PC-3 (cell line): ENCODE results near the gene SLC2A2. TPM values are rescaled to one million over a fixed set of nuclear protein-coding genes. Genes with fewer than 3 reads are reported as not detected.

Experiments
- ATAC-seq: fragments of 200-7000 bp; cut with Tn5 transposase; 2 replicates; pipeline ENCODE4 v1.9.1; 2020; ENCODE audit warnings: mild to moderate bottlenecking, moderate library complexity
- BruUV-seq: library from RNA; stranded (reverse); fragments of 400-500 nt; replicated peaks from 2 replicates; lab custom pipeline; 2021; lab: Mats Ljungman, UMichigan
- CTCF ChIA-PET: fragments of 300-600 bp; sonication (Branson Sonifier 250); formaldehyde crosslinking; loops from one replicate; lab custom pipeline; 2022; ENCODE audit warnings: antibody characterized with exemption; lab: Charles Lee
- POLR2A ChIA-PET: fragments of 300-600 bp; sonication (Branson Sonifier 250); formaldehyde crosslinking; loops from one replicate; lab custom pipeline; 2022; ENCODE audit warnings: antibody characterized with exemption; ENCODE audit not compliant: unreplicated experiment; lab: Charles Lee
- DNase-seq: peaks from one replicate; pipeline ENCODE4 v3.0.0-alpha.2; 2015
- H2AFZ ChIP-seq: fragments of 300-600 bp; sonication (generic); 2 replicates; pipeline ENCODE4 v1.6.0; 2016; ENCODE audit warnings: antibody characterized with exemption, low read length
- H3F3A ChIP-seq: fragments of 300-600 bp; sonication (generic); one replicate; pipeline ENCODE4 v1.6.0; 2017; ENCODE audit warnings: antibody characterized with exemption, low read length, control low read depth, mild to moderate bottlenecking; ENCODE audit not compliant: unreplicated experiment
- H3K27ac ChIP-seq: fragments of 300-600 bp; sonication (generic); 2 replicates; pipeline ENCODE4 v1.5.1; 2016; ENCODE audit warnings: mild to moderate bottlenecking, low read length
- H3K27me3 ChIP-seq: fragments of 300-600 bp; sonication (generic); 2 replicates; pipeline ENCODE4 v1.6.1; 2016; ENCODE audit warnings: low read length, mixed read lengths
- H3K36me3 ChIP-seq: fragments of 300-600 bp; sonication (generic); 2 replicates; pipeline ENCODE4 v1.6.1; 2016; ENCODE audit warnings: low read depth, mixed run types, low read length, mixed read lengths
- H3K4me1 ChIP-seq: fragments of 300-600 bp; sonication (generic); 2 replicates; pipeline ENCODE4 v1.5.1; 2016; ENCODE audit warnings: low read length; ENCODE audit not compliant: insufficient read depth
- H3K4me2 ChIP-seq: fragments of 300-600 bp; sonication (generic); 2 replicates; pipeline ENCODE4 v1.6.0; 2016; ENCODE audit warnings: low read length
- H3K4me3 ChIP-seq: fragments of 300-600 bp; sonication (generic); 2 replicates; pipeline ENCODE4 v1.5.1; 2016; ENCODE audit warnings: mild to moderate bottlenecking, low read length, mixed read lengths
- H3K79me2 ChIP-seq: fragments of 300-600 bp; sonication (generic); 2 replicates; pipeline ENCODE4 v1.6.1; 2017; ENCODE audit warnings: low read length, mixed read lengths
- H3K9ac ChIP-seq: fragments of 300-600 bp; sonication (generic); 2 replicates; pipeline ENCODE4 v1.6.0; 2016; ENCODE audit warnings: mild to moderate bottlenecking, low read length
- H3K9me2 ChIP-seq: fragments of 300-600 bp; sonication (generic); replicated peaks from 2 replicates; pipeline ENCODE4 v1.6.1; 2016; ENCODE audit warnings: mixed run types, low read length, mixed read lengths
- H3K9me3 ChIP-seq: fragments of 300-600 bp; sonication (generic); 2 replicates; pipeline ENCODE4 v1.6.1; 2016; ENCODE audit warnings: low read length, mixed read lengths
- H4K20me1 ChIP-seq: fragments of 300-600 bp; sonication (generic); 2 replicates; pipeline ENCODE4 v1.6.1; 2016; ENCODE audit warnings: low read length, mixed read lengths
- CTCF ChIP-seq: fragments of 300-600 bp; sonication (generic); conservative IDR thresholded peaks from 2 replicates; pipeline ENCODE4 v1.5.1; 2017; ENCODE audit warnings: antibody characterized with exemption, low read depth, mild to moderate bottlenecking, low read length
- EZH2 ChIP-seq: fragments of 300-600 bp; sonication (generic); IDR thresholded peaks from one replicate; pipeline ENCODE4 v1.6.1; 2017; ENCODE audit warnings: antibody characterized with exemption, mild to moderate bottlenecking, low read length; ENCODE audit not compliant: unreplicated experiment
- EZH2phosphoT487 ChIP-seq: fragments of 300-600 bp; sonication (generic); IDR thresholded peaks from 2 replicates; pipeline ENCODE4 v1.6.1; 2018; ENCODE audit warnings: mild to moderate bottlenecking, antibody characterized with exemption, low read length, borderline replicate concordance
- intact Hi-C: fragments of 100-400 bp; cut with micrococcal nuclease; formaldehyde crosslinking; loops from 2 replicates; pipeline ENCODE4 v1.9.0; 2023
- total RNA-seq: library from RNA; depleted of rRNA; stranded (reverse); fragments of >200 nt; gene quantifications from 2 replicates; pipeline ENCODE4 v1.2.3, GENCODE V29; 2014

SLC2A2 gene
- total RNA-seq, 1 experiment from 2014 or later = not detected

- H2AFZ ChIP-seq = no peak overlapping the region
- DNase-seq (no peak), ATAC-seq (no peak)
- no peaks in the 10 kb centered on the region for H3K4me1 ChIP-seq
- no peaks in the 10 kb centered on the region for H3K27me3 ChIP-seq
- H3K4me2 ChIP-seq = no peak overlapping the region
- BruUV-seq = no TSS peak
- no peaks in the 10 kb centered on the region for H3K9me3 ChIP-seq
- TF ChIP-seq EZH2phosphoT487 (no peak), CTCF (no peak), EZH2 (no peak)
- H3K36me3 ChIP-seq = no peaks in the 10 kb centered on the region
- no peaks in the 10 kb centered on the region for H3K79me2 ChIP-seq
- H3K9me2 ChIP-seq = no peaks in the 10 kb centered on the region
- intact Hi-C loops = no loop called here
- ChIA-PET CTCF (interaction anchor here (0.6 kb wide), 1 partner anchor 15 kb away, joined by 3 read pairs; no protein-coding TSS in a partner anchor), POLR2A (no interaction called here)
- no peak overlapping the region for H3K27ac ChIP-seq
- H3K4me3 ChIP-seq = no peak overlapping the region
- H3K9ac ChIP-seq = no peak overlapping the region
- H3F3A ChIP-seq = no peaks in the 10 kb centered on the region
- H4K20me1 ChIP-seq = no peaks in the 10 kb centered on the region
These were observed 37.9 kb upstream of the SLC2A2 start for GRCh38 chr3:171064461-171064860.

GRCh38 chr3:171061749-171062148 lies 35.2 kb upstream of the SLC2A2 start:
- Histone ChIP-seq H3K9me3 (no peaks in the 10 kb centered on the region), H3K27me3 (no peaks in the 10 kb centered on the region), H3K4me1 (peaks cover 6% of the 10 kb centered on the region), H3K36me3 (no peaks in the 10 kb centered on the region), H3K4me2 (no peak overlapping the region), H3K79me2 (no peaks in the 10 kb centered on the region), H3F3A (no peaks in the 10 kb centered on the region), H3K4me3 (no peak overlapping the region), H3K9me2 (no peaks in the 10 kb centered on the region), H3K27ac (no peak overlapping the region), H4K20me1 (no peaks in the 10 kb centered on the region), H2AFZ (no peak overlapping the region), H3K9ac (no peak overlapping the region)
- no peak for ATAC-seq
- CTCF ChIA-PET = no interaction called here
- no peak for DNase-seq
- BruUV-seq = no TSS peak
- TF ChIP-seq CTCF (no peak), EZH2phosphoT487 (no peak), EZH2 (no peak)
- intact Hi-C loops = no loop called here
- POLR2A ChIA-PET = no interaction called here

GRCh38 chr3:171059978-171060377 lies 33.5 kb upstream of the SLC2A2 start:
- H3F3A ChIP-seq = no peaks in the 10 kb centered on the region
- intact Hi-C loops = loop anchor here (5.0 kb wide), 3 partner anchors 47 to 402 kb away; partner anchors contain the start of gene TNIK
- CTCF ChIA-PET = no interaction called here

More at GRCh38 chr3:171059978-171060377, 33.5 kb upstream of the SLC2A2 start:
- TF ChIP-seq CTCF = no peak
- no peak for TF ChIP-seq EZH2phosphoT487
- TF ChIP-seq EZH2 = no peak
- BruUV-seq = no TSS peak
- Histone ChIP-seq H2AFZ (no peak overlapping the region), H3K4me3 (no peak overlapping the region), H3K79me2 (no peaks in the 10 kb centered on the region), H3K4me2 (no peak overlapping the region), H3K27me3 (no peaks in the 10 kb centered on the region), H3K9me3 (no peaks in the 10 kb centered on the region), H3K4me1 (peaks cover 22% of the 10 kb centered on the region), H4K20me1 (no peaks in the 10 kb centered on the region), H3K36me3 (no peaks in the 10 kb centered on the region), H3K9me2 (no peaks in the 10 kb centered on the region), H3K9ac (no peak overlapping the region), H3K27ac (no peak overlapping the region)
- DNase-seq = no peak
- ATAC-seq = no peak
- POLR2A ChIA-PET = no interaction called here
